SK-N-SH (cell line): Measurements from ENCODE around the gene ANK2.

Experiments used
- EZH2phosphoT487 ChIP-seq: fragments of 200-600 bp; sonication (generic); IDR thresholded peaks from 2 replicates; pipeline ENCODE4 v1.6.1; 2017; ENCODE audit warnings: low read depth, mixed run types, mild to moderate bottlenecking, antibody characterized with exemption, moderate library complexity, borderline replicate concordance
- GABPA ChIP-seq: IDR thresholded peaks from 2 replicates; pipeline ENCODE4 v1.4.0; 2012; ENCODE audit warnings: low read depth, mild to moderate bottlenecking
- JUND ChIP-seq: IDR thresholded peaks from 2 replicates; pipeline ENCODE4 v1.4.0; 2012
- MXI1 ChIP-seq: IDR thresholded peaks from 2 replicates; pipeline ENCODE4 v1.6.1; 2012; ENCODE audit warnings: mild to moderate bottlenecking, low read depth, low read length, improper control_type of control experiment
- NRF1 ChIP-seq: IDR thresholded peaks from 2 replicates; pipeline ENCODE4 v1.6.1; 2012; ENCODE audit warnings: low read depth, mild to moderate bottlenecking, low read length
- POLR2AphosphoS5 ChIP-seq: IDR thresholded peaks from 2 replicates; pipeline ENCODE4 v1.6.1; 2012; ENCODE audit warnings: low read depth, low read length
- RAD21 ChIP-seq: IDR thresholded peaks from 2 replicates; pipeline ENCODE4 v1.6.1; 2012; ENCODE audit warnings: mild to moderate bottlenecking, low read length
- REST ChIP-seq: IDR thresholded peaks from 2 replicates; pipeline ENCODE4 v1.6.1; 2012; ENCODE audit warnings: mild to moderate bottlenecking, low read depth, low read length, moderate library complexity
- TF ChIP-seq, protein P1 (sequence below): fragments of 200-600 bp; sonication (generic); IDR thresholded peaks from 2 replicates; pipeline ENCODE4 v1.6.1; 2017; ENCODE audit warnings: antibody characterized with exemption, mild to moderate bottlenecking, moderate library complexity
- TF ChIP-seq, protein P2 (sequence below): IDR thresholded peaks from 2 replicates; pipeline ENCODE4; 2012

DNA sequence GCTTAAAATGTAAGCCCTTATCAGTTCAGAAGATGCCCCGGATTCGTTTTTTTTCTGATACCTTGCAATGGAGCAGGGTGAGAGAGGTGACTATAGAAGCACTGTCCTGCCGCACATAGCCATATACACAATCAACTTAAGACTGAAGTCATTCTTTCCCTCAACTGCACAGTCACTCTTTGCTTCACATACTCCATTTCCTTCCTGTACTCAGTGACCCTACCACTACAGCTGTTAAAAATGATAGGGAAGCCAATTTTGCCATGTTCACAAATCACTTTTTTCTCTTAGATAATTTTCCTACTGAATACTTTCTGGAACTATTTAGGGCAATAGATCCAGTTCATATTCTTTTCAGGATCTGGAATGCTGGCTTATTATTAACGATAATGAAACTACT lies 300.0 kb downstream of the ANK2 start:
- TF ChIP-seq, protein P1, sequence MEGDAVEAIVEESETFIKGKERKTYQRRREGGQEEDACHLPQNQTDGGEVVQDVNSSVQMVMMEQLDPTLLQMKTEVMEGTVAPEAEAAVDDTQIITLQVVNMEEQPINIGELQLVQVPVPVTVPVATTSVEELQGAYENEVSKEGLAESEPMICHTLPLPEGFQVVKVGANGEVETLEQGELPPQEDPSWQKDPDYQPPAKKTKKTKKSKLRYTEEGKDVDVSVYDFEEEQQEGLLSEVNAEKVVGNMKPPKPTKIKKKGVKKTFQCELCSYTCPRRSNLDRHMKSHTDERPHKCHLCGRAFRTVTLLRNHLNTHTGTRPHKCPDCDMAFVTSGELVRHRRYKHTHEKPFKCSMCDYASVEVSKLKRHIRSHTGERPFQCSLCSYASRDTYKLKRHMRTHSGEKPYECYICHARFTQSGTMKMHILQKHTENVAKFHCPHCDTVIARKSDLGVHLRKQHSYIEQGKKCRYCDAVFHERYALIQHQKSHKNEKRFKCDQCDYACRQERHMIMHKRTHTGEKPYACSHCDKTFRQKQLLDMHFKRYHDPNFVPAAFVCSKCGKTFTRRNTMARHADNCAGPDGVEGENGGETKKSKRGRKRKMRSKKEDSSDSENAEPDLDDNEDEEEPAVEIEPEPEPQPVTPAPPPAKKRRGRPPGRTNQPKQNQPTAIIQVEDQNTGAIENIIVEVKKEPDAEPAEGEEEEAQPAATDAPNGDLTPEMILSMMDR: no peak
- TF ChIP-seq EZH2phosphoT487 (no peak), RAD21 (no peak), JUND (no peak), REST (no peak), POLR2AphosphoS5 (no peak), NRF1 (no peak), MXI1 (no peak), GABPA (no peak)
- TF ChIP-seq, protein P2, sequence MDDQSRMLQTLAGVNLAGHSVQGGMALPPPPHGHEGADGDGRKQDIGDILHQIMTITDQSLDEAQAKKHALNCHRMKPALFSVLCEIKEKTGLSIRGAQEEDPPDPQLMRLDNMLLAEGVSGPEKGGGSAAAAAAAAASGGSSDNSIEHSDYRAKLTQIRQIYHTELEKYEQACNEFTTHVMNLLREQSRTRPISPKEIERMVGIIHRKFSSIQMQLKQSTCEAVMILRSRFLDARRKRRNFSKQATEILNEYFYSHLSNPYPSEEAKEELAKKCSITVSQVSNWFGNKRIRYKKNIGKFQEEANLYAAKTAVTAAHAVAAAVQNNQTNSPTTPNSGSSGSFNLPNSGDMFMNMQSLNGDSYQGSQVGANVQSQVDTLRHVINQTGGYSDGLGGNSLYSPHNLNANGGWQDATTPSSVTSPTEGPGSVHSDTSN: no peak
